RWPE1 (cell line): ENCODE results near the gene ASCC1.

Experiments used
- CTCF ChIA-PET: fragments of 350-600 bp; sonication (Branson Sonifier 250); formaldehyde crosslinking; extraction: SDS; loops from one replicate; lab custom pipeline; 2021; lab: Yijun Ruan, JAX
- POLR2A ChIA-PET: fragments of 400-600 bp; formaldehyde crosslinking; extraction: SDS; loops from one replicate; lab custom pipeline; 2020; ENCODE audit warnings: antibody characterized with exemption; ENCODE audit not compliant: low non-redundant PET; lab: Yijun Ruan, JAX
- DNase-seq: peaks from one replicate; pipeline ENCODE4 v3.0.0; 2012; ENCODE audit warnings: low spot score
- H3K27ac ChIP-seq: fragments of 450-650 bp; 2 replicates; pipeline ENCODE4 v1.5.1; 2017
- TF ChIP-seq, protein P1 (sequence below): fragments of 450-650 bp; conservative IDR thresholded peaks from 2 replicates; pipeline ENCODE4 v1.5.1; 2017; ENCODE audit warnings: low read depth, mild to moderate bottlenecking

The ASCC1 gene

DNA sequence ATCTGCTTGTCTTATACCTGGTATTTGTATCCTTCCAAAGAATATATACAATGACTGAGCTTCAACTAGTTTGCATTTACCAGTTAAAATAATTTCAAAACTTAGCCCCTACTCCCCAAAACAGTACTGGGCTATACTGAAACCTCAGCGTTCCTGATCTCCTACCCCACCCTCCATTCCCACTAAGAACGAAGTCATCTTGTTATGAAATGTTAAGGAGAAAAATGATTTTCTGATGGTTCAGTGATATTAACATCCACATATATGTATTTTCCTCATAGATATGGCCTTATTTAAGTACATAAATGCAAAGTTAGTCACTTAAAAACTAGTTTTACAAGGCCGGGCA, 29.1 kb downstream of the ASCC1 start:
- TF ChIP-seq, protein P1, sequence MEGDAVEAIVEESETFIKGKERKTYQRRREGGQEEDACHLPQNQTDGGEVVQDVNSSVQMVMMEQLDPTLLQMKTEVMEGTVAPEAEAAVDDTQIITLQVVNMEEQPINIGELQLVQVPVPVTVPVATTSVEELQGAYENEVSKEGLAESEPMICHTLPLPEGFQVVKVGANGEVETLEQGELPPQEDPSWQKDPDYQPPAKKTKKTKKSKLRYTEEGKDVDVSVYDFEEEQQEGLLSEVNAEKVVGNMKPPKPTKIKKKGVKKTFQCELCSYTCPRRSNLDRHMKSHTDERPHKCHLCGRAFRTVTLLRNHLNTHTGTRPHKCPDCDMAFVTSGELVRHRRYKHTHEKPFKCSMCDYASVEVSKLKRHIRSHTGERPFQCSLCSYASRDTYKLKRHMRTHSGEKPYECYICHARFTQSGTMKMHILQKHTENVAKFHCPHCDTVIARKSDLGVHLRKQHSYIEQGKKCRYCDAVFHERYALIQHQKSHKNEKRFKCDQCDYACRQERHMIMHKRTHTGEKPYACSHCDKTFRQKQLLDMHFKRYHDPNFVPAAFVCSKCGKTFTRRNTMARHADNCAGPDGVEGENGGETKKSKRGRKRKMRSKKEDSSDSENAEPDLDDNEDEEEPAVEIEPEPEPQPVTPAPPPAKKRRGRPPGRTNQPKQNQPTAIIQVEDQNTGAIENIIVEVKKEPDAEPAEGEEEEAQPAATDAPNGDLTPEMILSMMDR = no peak
- POLR2A ChIA-PET = no interaction called here
- CTCF ChIA-PET = interaction anchor here (0.6 to 0.7 kb wide), 2 partner anchors 552 to 1070 kb away, joined by 4 read pairs; no protein-coding TSS in a partner anchor
- no peak for DNase-seq
- H3K27ac ChIP-seq = no peak overlapping the region

DNA sequence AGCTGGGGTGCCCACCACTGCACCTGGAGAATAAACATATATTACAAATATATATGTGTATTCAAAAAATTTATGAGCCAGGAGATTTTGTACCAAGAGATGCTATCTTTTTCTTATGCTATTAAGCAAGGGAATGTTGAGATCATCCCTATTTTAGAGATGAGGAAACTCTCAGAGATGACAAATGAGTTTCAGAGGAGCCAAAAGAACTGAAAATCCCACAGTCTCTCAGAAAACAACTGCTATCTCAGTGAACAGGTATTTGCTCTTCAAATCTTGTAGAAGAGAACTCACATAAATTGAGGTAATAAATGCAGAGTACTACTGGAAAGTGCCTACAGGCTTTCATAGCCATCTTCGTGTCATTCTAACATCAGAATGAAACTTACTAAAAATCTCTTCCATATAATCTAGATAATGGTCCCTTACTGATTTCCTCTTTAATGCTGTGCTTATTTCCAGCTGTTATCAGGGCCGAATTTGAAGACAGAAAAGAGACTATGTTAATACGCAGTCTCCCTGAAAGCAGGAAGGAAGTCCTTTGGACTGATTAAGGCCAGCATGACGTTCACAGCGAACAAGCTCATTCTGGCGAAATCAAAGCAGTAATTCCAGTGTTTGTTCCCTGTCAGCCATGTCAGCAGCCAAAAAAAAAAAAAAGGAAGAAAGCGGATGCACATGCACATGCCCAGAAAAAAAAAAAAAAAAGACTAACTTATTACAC, 29.7 kb downstream of the ASCC1 start:
- no peak overlapping the region for H3K27ac ChIP-seq
- no peak for DNase-seq
- TF ChIP-seq, protein P1 = no peak
- POLR2A ChIA-PET = no interaction called here
- CTCF ChIA-PET = interaction anchor here (0.6 to 0.7 kb wide), 3 partner anchors 22 to 1071 kb away, joined by 3 to 4 read pairs (median 4); no protein-coding TSS in a partner anchor

DNA sequence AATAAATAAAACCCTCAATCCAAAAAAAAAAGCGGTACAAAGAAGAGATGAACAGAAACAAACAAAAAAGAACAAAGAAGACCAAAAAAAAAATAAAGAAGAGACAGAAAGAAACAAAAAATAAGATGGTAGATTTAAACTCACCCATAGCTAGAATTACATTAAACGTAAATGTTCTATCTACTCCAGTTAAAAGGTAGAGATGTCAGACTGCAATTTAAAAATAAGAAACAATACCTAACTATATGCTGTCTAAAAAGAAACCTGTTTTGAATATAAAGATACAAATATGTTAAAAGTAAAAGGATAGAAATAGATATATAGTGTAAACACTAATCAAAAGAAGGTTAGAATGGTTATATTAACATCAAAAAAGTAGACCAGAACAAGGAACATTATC, 31.9 kb downstream of the ASCC1 start:
- DNase-seq = no peak
- H3K27ac ChIP-seq = no peak overlapping the region
- ChIA-PET POLR2A (no interaction called here), CTCF (interaction anchor here (1.5 kb wide), 1 partner anchor 10 kb away, joined by 3 read pairs; no protein-coding TSS in a partner anchor)
- TF ChIP-seq, protein P1 = no peak

DNA sequence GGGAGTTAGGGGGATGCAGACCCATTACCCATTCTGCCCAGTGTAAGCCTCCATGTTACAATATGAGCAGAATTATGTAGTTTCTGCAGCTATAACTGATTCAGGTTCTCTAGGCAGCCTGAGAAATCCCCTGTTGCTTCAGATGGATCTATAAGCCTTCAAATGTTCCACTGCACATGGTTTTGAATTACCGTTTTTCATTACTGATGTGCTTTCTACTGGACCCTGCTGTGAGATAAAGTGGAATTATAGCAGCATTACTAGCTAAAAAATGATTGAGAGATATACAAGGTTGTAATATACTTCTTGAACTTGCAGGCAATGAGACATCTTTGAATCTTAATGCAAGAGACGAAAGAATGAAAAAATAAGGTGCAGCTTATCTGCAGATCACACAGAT, 38.6 kb downstream of the ASCC1 start:
- DNase-seq = no peak
- CTCF ChIA-PET = no interaction called here
- POLR2A ChIA-PET = interaction anchor here (0.6 kb wide), 1 partner anchor 15 kb away, joined by 4 read pairs; no protein-coding TSS in a partner anchor
- TF ChIP-seq, protein P1 = no peak
- H3K27ac ChIP-seq = no peak overlapping the region

DNA sequence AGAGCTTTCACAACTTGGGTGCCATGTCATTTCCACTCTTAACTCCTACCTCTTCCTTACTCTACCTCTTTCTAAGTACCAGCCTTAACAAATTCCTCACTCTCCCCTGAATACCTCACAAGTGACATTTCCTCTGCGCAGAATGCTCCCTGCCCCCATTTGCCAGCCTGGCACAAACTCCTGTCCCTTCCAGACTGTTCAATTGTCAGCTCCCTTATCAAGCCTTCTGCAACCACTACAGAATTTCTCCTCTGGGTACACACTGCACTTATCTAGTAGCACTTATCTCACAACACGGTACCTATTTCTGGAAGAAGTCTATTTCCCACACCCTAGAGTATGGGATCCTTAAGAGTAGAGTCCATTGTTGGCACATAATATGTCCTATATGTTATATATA, 39.4 kb downstream of the ASCC1 start:
- CTCF ChIA-PET = no interaction called here
- DNase-seq = no peak
- POLR2A ChIA-PET = interaction anchor here (0.6 kb wide), 2 partner anchors 15 to 84 kb away, joined by 4 read pairs; no protein-coding TSS in a partner anchor
- no peak overlapping the region for H3K27ac ChIP-seq
- TF ChIP-seq, protein P1 = no peak

DNA sequence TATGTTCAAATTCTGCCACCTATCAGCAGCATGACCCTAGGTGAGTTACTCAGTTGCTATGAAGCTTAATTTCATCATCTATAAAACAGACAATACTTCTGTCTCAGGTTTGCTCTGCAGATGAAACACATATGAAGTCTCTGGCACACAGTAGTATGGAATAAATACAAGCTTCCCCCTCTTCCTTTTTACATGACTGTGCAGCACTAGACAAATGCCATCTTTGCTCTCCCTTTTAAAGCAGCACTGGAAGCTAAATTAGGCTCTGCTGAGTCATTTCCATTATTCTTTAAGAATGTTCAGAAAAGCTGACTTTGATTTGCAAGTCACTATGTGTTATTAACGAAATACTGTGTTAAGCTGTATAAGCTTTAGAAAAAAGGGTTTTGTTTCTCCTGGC, 40.9 kb downstream of the ASCC1 start:
- TF ChIP-seq, protein P1 = no peak
- DNase-seq = no peak
- no peak overlapping the region for H3K27ac ChIP-seq
- ChIA-PET CTCF (interaction anchor here (0.5 kb wide), 1 partner anchor 105 kb away, joined by 3 read pairs; no protein-coding TSS in a partner anchor), POLR2A (no interaction called here)
